H9 (cell line): ENCODE measurements around the gene EIF4A3. TPM values are rescaled to one million over a fixed set of nuclear protein-coding genes. Genes with fewer than 3 reads are reported as not detected.

Source experiments
- DNase-seq: peaks from one replicate; pipeline ENCODE4 v3.0.0-alpha.2; 2017
- H2AFZ ChIP-seq: one replicate; pipeline ENCODE4 v1.6.1; 2013; ENCODE audit warnings: mild to moderate bottlenecking, low read length, control low read depth, moderate library complexity
- H2AK5ac ChIP-seq: 2 replicates; pipeline ENCODE4 v1.6.1; 2013; ENCODE audit warnings: low read length, control low read depth, mixed read lengths; ENCODE audit not compliant: insufficient read length
- H2BK120ac ChIP-seq: one replicate; pipeline ENCODE4 v1.6.1; 2013; ENCODE audit warnings: low read depth, mild to moderate bottlenecking, low read length, control low read depth, inconsistent platforms; ENCODE audit not compliant: poor library complexity, severe bottlenecking
- H2BK12ac ChIP-seq: 2 replicates; pipeline ENCODE4 v1.6.1; 2013; ENCODE audit warnings: low read length, control low read depth, mixed read lengths, low read depth; ENCODE audit not compliant: insufficient read length
- H2BK15ac ChIP-seq: 2 replicates; pipeline ENCODE4 v1.6.1; 2013; ENCODE audit warnings: low read depth, low read length, control low read depth
- H2BK20ac ChIP-seq: one replicate; pipeline ENCODE4 v1.6.1; 2013; ENCODE audit warnings: low read depth, mild to moderate bottlenecking, low read length, control low read depth, inconsistent platforms; ENCODE audit not compliant: poor library complexity, severe bottlenecking
- H2BK5ac ChIP-seq: 2 replicates; pipeline ENCODE4 v1.6.1; 2013; ENCODE audit warnings: low read length, control low read depth, mixed read lengths; ENCODE audit not compliant: insufficient read length
- H3K14ac ChIP-seq: 2 replicates; pipeline ENCODE4 v1.6.1; 2013; ENCODE audit warnings: low read length, control low read depth; ENCODE audit not compliant: insufficient read depth
- H3K18ac ChIP-seq: 2 replicates; pipeline ENCODE4 v1.6.1; 2013; ENCODE audit warnings: low read depth, mild to moderate bottlenecking, mixed read lengths, low read length, control low read depth; ENCODE audit not compliant: insufficient read length
- H3K23ac ChIP-seq: 2 replicates; pipeline ENCODE4 v1.6.1; 2013; ENCODE audit warnings: low read length, control low read depth, mixed read lengths, low read depth; ENCODE audit not compliant: insufficient read length
- H3K23me2 ChIP-seq: 2 replicates; pipeline ENCODE4 v1.6.1; 2013; ENCODE audit warnings: low read depth, mild to moderate bottlenecking, mixed read lengths, low read length, control low read depth; ENCODE audit not compliant: insufficient read length, poor library complexity, severe bottlenecking
- H3K27ac ChIP-seq: 2 replicates; pipeline ENCODE4 v1.5.1; 2013; ENCODE audit warnings: low read length, control low read depth, mixed read lengths, low read depth; ENCODE audit not compliant: insufficient read length
- H3K27me3 ChIP-seq: 2 replicates; pipeline ENCODE4 v1.6.1; 2013; ENCODE audit warnings: low read length, control low read depth, inconsistent platforms; ENCODE audit not compliant: insufficient read depth
- H3K4ac ChIP-seq: 2 replicates; pipeline ENCODE4 v1.6.1; 2013; ENCODE audit warnings: low read depth, mild to moderate bottlenecking, control low read depth, inconsistent platforms, low read length, moderate library complexity
- H3K4me1 ChIP-seq: 2 replicates; pipeline ENCODE4 v1.6.1; 2013; ENCODE audit warnings: low read length, control low read depth, inconsistent platforms; ENCODE audit not compliant: insufficient read depth
- H3K4me2 ChIP-seq: 2 replicates; pipeline ENCODE4 v1.6.1; 2013; ENCODE audit warnings: low read length, control low read depth, mixed read lengths; ENCODE audit not compliant: insufficient read length, insufficient read depth
- H3K56ac ChIP-seq: 2 replicates; pipeline ENCODE4 v1.6.1; 2013; ENCODE audit warnings: low read depth, mild to moderate bottlenecking, mixed read lengths, low read length, control low read depth; ENCODE audit not compliant: insufficient read length
- H3K79me1 ChIP-seq: 2 replicates; pipeline ENCODE4 v1.6.1; 2013; ENCODE audit warnings: low read depth, mild to moderate bottlenecking, moderate library complexity, low read length, control low read depth, inconsistent platforms; ENCODE audit not compliant: insufficient read depth, poor library complexity, severe bottlenecking
- H3K79me2 ChIP-seq: 2 replicates; pipeline ENCODE4 v1.6.1; 2013; ENCODE audit warnings: low read length, control low read depth, inconsistent platforms; ENCODE audit not compliant: insufficient read depth
- H3K9ac ChIP-seq: 2 replicates; pipeline ENCODE4 v1.6.1; 2013; ENCODE audit warnings: low read length, control low read depth, mixed read lengths; ENCODE audit not compliant: insufficient read length; ENCODE audit errors: extremely low read depth
- H3K9me3 ChIP-seq: one replicate; pipeline ENCODE4 v1.6.1; 2013; ENCODE audit warnings: low read depth, low read length, inconsistent platforms; ENCODE audit not compliant: control insufficient read depth
- H3T11ph ChIP-seq: one replicate; pipeline ENCODE4 v1.6.1; 2013; ENCODE audit warnings: mild to moderate bottlenecking, low read length, control low read depth, inconsistent platforms
- H4K20me1 ChIP-seq: one replicate; pipeline ENCODE4 v1.6.1; 2013; ENCODE audit not compliant: control insufficient read depth, insufficient read length, insufficient read depth
- H4K5ac ChIP-seq: 2 replicates; pipeline ENCODE4 v1.6.1; 2013; ENCODE audit warnings: low read depth, mild to moderate bottlenecking, mixed read lengths, low read length, control low read depth; ENCODE audit not compliant: insufficient read length
- H4K8ac ChIP-seq: replicated peaks from 2 replicates; pipeline ENCODE4 v1.6.1; 2013; ENCODE audit warnings: low read length, control low read depth, mixed read lengths, low read depth; ENCODE audit not compliant: insufficient read length
- H4K91ac ChIP-seq: 2 replicates; pipeline ENCODE4 v1.6.1; 2013; ENCODE audit warnings: low read depth, mild to moderate bottlenecking, moderate library complexity, mixed read lengths, low read length, control low read depth; ENCODE audit not compliant: insufficient read length
- H3K27ac Mint-ChIP-seq, 3 experiments: 2 replicates in 2 of 3; 3 replicates in 1 of 3; pipeline ENCODE4 v1.8.0; 2020 to 2021; ENCODE audit warnings: mixed read lengths in 3 of 3, mild to moderate bottlenecking in 1 of 3, moderate library complexity in 1 of 3
- H3K27me3 Mint-ChIP-seq: 2 replicates; pipeline ENCODE4 v1.8.0; 2021; ENCODE audit warnings: low read depth, mild to moderate bottlenecking, moderate library complexity, mixed read lengths
- H3K36me3 Mint-ChIP-seq, 3 experiments: 2 replicates in 2 of 3; 3 replicates in 1 of 3; pipeline ENCODE4 v1.8.0; 2020 to 2021; ENCODE audit warnings: low read depth in 3 of 3, mixed read lengths in 3 of 3; ENCODE audit not compliant: insufficient read depth in 1 of 3
- H3K4me1 Mint-ChIP-seq, 2 experiments: 2 replicates each; pipeline ENCODE4 v1.8.0; 2020; ENCODE audit warnings: mixed read lengths in 2 of 2
- H3K4me3 Mint-ChIP-seq, 2 experiments: 2 replicates in 1 of 2; 3 replicates in 1 of 2; pipeline ENCODE4 v1.8.0; 2020 to 2021; ENCODE audit warnings: mild to moderate bottlenecking in 2 of 2, mixed read lengths in 2 of 2, moderate library complexity in 1 of 2
- H3K9me3 Mint-ChIP-seq, 2 experiments: 2 replicates in 1 of 2; 3 replicates in 1 of 2; pipeline ENCODE4 v1.8.0; 2020; ENCODE audit warnings: mild to moderate bottlenecking in 2 of 2, mixed read lengths in 2 of 2, moderate library complexity in 1 of 2
- WGBS: extraction: QIAGEN DNeasy Blood & Tissue Kit; methylation state at CpG from one replicate; pipeline ENCODE4 v1.1.7; 2013; ENCODE audit warnings: missing lambda C conversion rate, low lambda C conversion rate, mixed read lengths; ENCODE audit not compliant: insufficient read length; ENCODE audit errors: extremely low coverage; 5-methylcytosine and 5-hydroxymethylcytosine counted together
- total RNA-seq: library from RNA; stranded (reverse); gene quantifications from 2 replicates; pipeline ENCODE4 v1.2.1, GENCODE V29; 2021
- TF ChIP-seq, protein P1 (sequence below): fragments of 200-600 bp; sonication (generic); conservative IDR thresholded peaks from 3 replicates; pipeline ENCODE4 v1.8.0; 2021; ENCODE audit warnings: antibody characterized with exemption, mild to moderate bottlenecking

Gene EIF4A3
- total RNA-seq, 1 experiment from 2014 or later = 162 TPM

DNA sequence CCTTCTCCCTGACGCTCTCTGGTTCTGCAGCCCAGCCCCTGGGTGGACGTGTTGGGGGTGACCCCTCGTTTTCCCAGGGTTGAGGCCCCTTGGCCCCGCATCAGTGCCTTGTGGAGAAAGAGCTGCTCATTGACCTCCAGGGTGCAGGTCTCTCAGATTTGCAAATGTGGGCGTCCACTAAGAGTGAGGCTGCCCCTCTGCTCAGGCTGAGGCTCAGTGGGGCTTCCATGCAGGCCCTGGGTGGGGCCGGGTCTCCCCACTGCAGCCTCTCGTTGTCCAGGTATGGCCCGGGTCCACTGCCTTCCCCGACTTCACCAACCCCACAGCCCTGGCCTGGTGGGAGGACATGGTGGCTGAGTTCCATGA, 36.5 kb downstream of the EIF4A3 start:
- Mint-ChIP-seq H3K27ac (no peak overlapping the region), H3K4me3 (no peak overlapping the region), H3K9me3 (peaks cover 0 to 5% of the 10 kb centered on the region in 2 experiments; a peak in 1 of 5 replicates), H3K4me1 (peaks cover 15 to 21% of the 10 kb centered on the region in 2 experiments), H3K27me3 (no peaks in the 10 kb centered on the region; the same call in 1 of the 2 replicates), H3K36me3 (peaks cover 2 to 26% (median 4%) of the 10 kb centered on the region in 3 experiments; a peak in 5 of 7 replicates)
- no peak for DNase-seq
- H3K79me1 ChIP-seq = no peaks in the 10 kb centered on the region
- no peak overlapping the region for H4K91ac ChIP-seq
- H3K23me2 ChIP-seq = no peaks in the 10 kb centered on the region
- H2AFZ ChIP-seq = no peak overlapping the region
- H2BK120ac ChIP-seq = no peak overlapping the region
- H4K8ac ChIP-seq = no peak overlapping the region
- TF ChIP-seq, protein P1, sequence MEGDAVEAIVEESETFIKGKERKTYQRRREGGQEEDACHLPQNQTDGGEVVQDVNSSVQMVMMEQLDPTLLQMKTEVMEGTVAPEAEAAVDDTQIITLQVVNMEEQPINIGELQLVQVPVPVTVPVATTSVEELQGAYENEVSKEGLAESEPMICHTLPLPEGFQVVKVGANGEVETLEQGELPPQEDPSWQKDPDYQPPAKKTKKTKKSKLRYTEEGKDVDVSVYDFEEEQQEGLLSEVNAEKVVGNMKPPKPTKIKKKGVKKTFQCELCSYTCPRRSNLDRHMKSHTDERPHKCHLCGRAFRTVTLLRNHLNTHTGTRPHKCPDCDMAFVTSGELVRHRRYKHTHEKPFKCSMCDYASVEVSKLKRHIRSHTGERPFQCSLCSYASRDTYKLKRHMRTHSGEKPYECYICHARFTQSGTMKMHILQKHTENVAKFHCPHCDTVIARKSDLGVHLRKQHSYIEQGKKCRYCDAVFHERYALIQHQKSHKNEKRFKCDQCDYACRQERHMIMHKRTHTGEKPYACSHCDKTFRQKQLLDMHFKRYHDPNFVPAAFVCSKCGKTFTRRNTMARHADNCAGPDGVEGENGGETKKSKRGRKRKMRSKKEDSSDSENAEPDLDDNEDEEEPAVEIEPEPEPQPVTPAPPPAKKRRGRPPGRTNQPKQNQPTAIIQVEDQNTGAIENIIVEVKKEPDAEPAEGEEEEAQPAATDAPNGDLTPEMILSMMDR = no peak
- H3K27ac ChIP-seq = no peak overlapping the region
- no peak overlapping the region for H3K14ac ChIP-seq
- H3K9ac ChIP-seq = no peak overlapping the region
- H4K5ac ChIP-seq = no peak overlapping the region
- H3K4me1 ChIP-seq = no peaks in the 10 kb centered on the region
- H2BK5ac ChIP-seq = no peak overlapping the region
- H3K79me2 ChIP-seq = no peaks in the 10 kb centered on the region
- H3K23ac ChIP-seq = no peak overlapping the region
- no peak overlapping the region for H2AK5ac ChIP-seq
- H3K18ac ChIP-seq = no peak overlapping the region
- H3K4me2 ChIP-seq = no peak overlapping the region
- H2BK12ac ChIP-seq = no peak overlapping the region
- H3K56ac ChIP-seq = no peak overlapping the region
- no peak overlapping the region for H2BK20ac ChIP-seq
- no peaks in the 10 kb centered on the region for H4K20me1 ChIP-seq
- H3K27me3 ChIP-seq = no peaks in the 10 kb centered on the region
- H2BK15ac ChIP-seq = no peak overlapping the region
- no peaks in the 10 kb centered on the region for H3K9me3 ChIP-seq
- H3T11ph ChIP-seq = no peak overlapping the region
- WGBS = no CpG with 5 or more reads among the region's 9 CpGs
- no peak overlapping the region for H3K4ac ChIP-seq
